ENCODE measurements around the gene UBASH3A. TPM values are rescaled to one million over a fixed set of nuclear protein-coding genes. Genes with fewer than 3 reads are reported as not detected.

UBASH3A gene
- total RNA-seq, 2 experiments from 2014 or later: not detected

DNA sequence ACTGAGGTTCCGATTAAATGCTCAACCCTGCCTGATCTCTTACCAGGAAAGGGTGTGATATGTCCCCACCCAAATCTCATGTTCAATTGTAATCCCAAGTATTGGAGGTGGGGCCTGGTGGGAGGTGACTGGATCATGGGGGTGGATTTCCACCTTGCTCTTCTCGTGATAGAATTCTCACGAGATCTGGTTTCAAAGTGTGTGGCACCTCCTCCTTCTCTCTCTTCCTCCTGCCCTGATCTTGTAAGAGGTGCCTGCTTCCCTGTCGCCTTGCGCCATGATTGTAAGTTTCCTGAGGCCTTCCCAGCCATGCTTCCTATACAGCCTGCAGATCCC, 57.5 kb downstream of the UBASH3A start:
- H4K20me1 ChIP-seq (ENCODE audit: insufficient read depth, low read length): no peaks in the 10 kb centered on the region
- peaks cover 74% of the 10 kb centered on the region for H3K4me1 ChIP-seq (ENCODE audit: insufficient read depth, low read length, poor library complexity, severe bottlenecking)
- TF ChIP-seq, protein P1, sequence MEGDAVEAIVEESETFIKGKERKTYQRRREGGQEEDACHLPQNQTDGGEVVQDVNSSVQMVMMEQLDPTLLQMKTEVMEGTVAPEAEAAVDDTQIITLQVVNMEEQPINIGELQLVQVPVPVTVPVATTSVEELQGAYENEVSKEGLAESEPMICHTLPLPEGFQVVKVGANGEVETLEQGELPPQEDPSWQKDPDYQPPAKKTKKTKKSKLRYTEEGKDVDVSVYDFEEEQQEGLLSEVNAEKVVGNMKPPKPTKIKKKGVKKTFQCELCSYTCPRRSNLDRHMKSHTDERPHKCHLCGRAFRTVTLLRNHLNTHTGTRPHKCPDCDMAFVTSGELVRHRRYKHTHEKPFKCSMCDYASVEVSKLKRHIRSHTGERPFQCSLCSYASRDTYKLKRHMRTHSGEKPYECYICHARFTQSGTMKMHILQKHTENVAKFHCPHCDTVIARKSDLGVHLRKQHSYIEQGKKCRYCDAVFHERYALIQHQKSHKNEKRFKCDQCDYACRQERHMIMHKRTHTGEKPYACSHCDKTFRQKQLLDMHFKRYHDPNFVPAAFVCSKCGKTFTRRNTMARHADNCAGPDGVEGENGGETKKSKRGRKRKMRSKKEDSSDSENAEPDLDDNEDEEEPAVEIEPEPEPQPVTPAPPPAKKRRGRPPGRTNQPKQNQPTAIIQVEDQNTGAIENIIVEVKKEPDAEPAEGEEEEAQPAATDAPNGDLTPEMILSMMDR (conservative IDR thresholded peaks at IDR 0.05; ENCODE audit: low read length): no peak
- TF ChIP-seq EZH2phosphoT487 (IDR thresholded peaks at IDR 0.05; ENCODE audit: borderline replicate concordance, low read depth, low read length): no peak
- peak overlapping the region; percentile 16; the same call in 1 of the 2 replicates for H2AFZ ChIP-seq (ENCODE audit: low read length)
- H3K4me3 ChIP-seq (ENCODE audit: low read depth, low read length, poor library complexity, severe bottlenecking): peak overlapping the region; percentile 60
- H3K9me3 ChIP-seq (ENCODE audit: low read length): peaks cover 9% of the 10 kb centered on the region; the same call in 1 of the 2 replicates
- intact Hi-C loops (cut with micrococcal nuclease; ENCODE audit: unreplicated experiment): loop anchor here (2.0 to 10.0 kb wide), 6 partner anchors 36 to 596 kb away; partner anchors contain the start of gene RSPH1
- BruUV-seq (replicated peaks): no TSS peak
- CTCF ChIA-PET (ENCODE audit: unreplicated experiment): interaction anchor here (0.6 to 1.3 kb wide), 2 partner anchors 74 to 75 kb away, joined by 3 to 4 read pairs; no protein-coding TSS in a partner anchor
- no peaks in the 10 kb centered on the region; the same call in 1 of the 2 replicates for H3K36me3 ChIP-seq (ENCODE audit: insufficient read depth, low read length)
- DNase-seq (ENCODE audit: low spot score): no peak
- H3K4me2 ChIP-seq (ENCODE audit: low read length): peak overlapping the region; percentile 96
- peak overlapping the region; percentile 83 for H3K27ac ChIP-seq (ENCODE audit: low read depth, low read length, poor library complexity, severe bottlenecking)
- no peaks in the 10 kb centered on the region for H3K9me2 ChIP-seq (ENCODE audit: insufficient read depth, low read length)
- no peaks in the 10 kb centered on the region for H3K79me2 ChIP-seq (ENCODE audit: insufficient read depth, low read depth, low read length)
- POLR2A ChIA-PET: interaction anchor here (0.8 to 2.1 kb wide), 4 partner anchors 10 to 75 kb away, joined by 3 to 13 read pairs (median 4); no protein-coding TSS in a partner anchor

DNA sequence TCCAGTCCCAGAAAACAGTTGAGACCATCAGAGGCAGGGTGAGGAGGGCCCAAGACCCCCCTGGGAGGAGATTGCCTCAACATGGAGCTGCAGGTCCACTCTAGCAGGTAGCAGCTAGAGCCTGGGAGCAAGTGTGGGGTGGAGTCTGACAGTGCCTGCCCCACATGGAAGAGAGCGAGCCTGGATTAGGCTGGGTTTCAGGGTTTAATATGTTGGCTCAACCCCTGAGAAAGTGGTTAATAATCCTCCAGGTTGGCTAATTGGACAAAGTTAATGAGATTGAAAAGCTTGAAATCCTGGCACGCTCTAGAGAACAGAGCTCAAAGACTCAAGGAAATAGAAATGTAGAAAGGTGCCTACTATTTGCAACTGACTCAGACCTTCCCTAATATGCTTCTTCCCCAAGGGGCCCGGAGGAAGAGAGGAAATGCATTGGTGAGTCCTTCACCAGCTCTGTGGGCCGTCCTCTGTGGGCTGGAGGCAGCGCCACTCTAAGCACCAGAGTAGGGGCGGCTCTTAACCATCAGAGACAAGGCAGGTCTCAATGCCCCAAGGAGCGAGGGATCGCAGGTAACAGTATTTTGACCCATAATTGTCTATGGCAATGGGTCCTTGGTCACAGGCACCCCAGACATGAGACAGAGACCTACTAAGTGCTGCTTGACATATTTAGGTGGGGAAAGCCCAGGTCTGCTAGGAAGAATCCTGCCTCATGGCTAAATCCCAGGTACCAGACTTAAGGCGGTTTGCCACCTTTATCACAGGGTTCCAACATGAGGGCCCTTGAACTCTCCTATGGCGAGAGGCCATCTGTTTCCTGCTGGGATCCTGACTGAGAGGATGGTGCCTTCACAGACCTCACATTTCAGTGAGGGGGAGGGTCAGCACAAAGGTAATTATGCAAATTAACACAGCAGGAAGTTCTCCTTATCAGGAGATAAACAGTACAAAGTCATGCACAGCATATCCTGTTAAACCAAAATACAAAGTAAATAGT, 58.5 kb downstream of the UBASH3A start:
- TF ChIP-seq, protein P1 (conservative IDR thresholded peaks at IDR 0.05; ENCODE audit: low read length): no peak
- no peak for TF ChIP-seq EZH2phosphoT487 (IDR thresholded peaks at IDR 0.05; ENCODE audit: borderline replicate concordance, low read depth, low read length)
- H3K4me3 ChIP-seq (ENCODE audit: low read depth, low read length, poor library complexity, severe bottlenecking): peak overlapping the region; percentile 60
- POLR2A ChIA-PET: interaction anchor here (0.6 to 2.1 kb wide), 5 partner anchors 11 to 226 kb away, joined by 3 to 13 read pairs (median 4); no protein-coding TSS in a partner anchor
- H3K4me1 ChIP-seq (ENCODE audit: insufficient read depth, low read length, poor library complexity, severe bottlenecking): peaks cover 76% of the 10 kb centered on the region
- H3K9me2 ChIP-seq (ENCODE audit: insufficient read depth, low read length): no peaks in the 10 kb centered on the region
- H3K79me2 ChIP-seq (ENCODE audit: insufficient read depth, low read depth, low read length): no peaks in the 10 kb centered on the region
- peak overlapping the region; percentile 96 for H3K4me2 ChIP-seq (ENCODE audit: low read length)
- no peaks in the 10 kb centered on the region for H4K20me1 ChIP-seq (ENCODE audit: insufficient read depth, low read length)
- DNase-seq (ENCODE audit: low spot score): peak; percentile 66
- CTCF ChIA-PET (ENCODE audit: unreplicated experiment): interaction anchor here (0.6 to 1.3 kb wide), 2 partner anchors 73 to 74 kb away, joined by 3 to 4 read pairs; no protein-coding TSS in a partner anchor
- H2AFZ ChIP-seq (ENCODE audit: low read length): peak overlapping the region; percentile 79; the same call in 1 of the 2 replicates
- H3K36me3 ChIP-seq (ENCODE audit: insufficient read depth, low read length): no peaks in the 10 kb centered on the region; the same call in 1 of the 2 replicates
- intact Hi-C loops (cut with micrococcal nuclease; ENCODE audit: unreplicated experiment): loop anchor here (2.0 to 10.0 kb wide), 6 partner anchors 35 to 597 kb away; partner anchors contain the start of gene RSPH1
- H3K9me3 ChIP-seq (ENCODE audit: low read length): peaks cover 9% of the 10 kb centered on the region; the same call in 1 of the 2 replicates
- BruUV-seq (replicated peaks): no TSS peak
- peak overlapping the region; percentile 83 for H3K27ac ChIP-seq (ENCODE audit: low read depth, low read length, poor library complexity, severe bottlenecking)
